ENCODE data around the gene AK3. TPM values are rescaled to one million over a fixed set of nuclear protein-coding genes. Genes with fewer than 3 reads are reported as not detected.

Gene AK3
- total and polyA plus RNA-seq, 9 of the 15 experiments (the other 6 are each of a cell fraction or from before 2014, with no cell fraction given) = 12.2 to 78.6 (median 41.8) TPM

DNA sequence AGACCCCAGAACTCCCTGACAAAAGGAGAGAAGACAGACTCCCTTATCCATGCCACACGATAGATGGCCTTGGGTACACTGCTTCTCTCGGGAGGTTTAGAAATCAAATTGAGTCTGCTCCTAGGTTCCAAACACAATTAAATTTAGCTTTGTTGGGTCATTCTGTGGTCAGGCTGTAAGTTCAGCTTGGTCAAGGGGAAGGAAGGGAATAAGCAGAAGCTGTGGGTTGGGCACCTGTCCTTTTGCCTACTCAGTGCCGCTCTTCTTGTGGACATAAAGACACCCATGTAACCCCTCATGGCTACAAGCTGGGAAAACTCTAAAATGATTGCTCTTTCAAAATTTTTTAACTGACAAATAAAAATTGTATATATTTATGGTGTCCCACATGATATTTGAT lies 19.1 kb upstream of the AK3 start (continued):
- TF ChIP-seq, protein P1, sequence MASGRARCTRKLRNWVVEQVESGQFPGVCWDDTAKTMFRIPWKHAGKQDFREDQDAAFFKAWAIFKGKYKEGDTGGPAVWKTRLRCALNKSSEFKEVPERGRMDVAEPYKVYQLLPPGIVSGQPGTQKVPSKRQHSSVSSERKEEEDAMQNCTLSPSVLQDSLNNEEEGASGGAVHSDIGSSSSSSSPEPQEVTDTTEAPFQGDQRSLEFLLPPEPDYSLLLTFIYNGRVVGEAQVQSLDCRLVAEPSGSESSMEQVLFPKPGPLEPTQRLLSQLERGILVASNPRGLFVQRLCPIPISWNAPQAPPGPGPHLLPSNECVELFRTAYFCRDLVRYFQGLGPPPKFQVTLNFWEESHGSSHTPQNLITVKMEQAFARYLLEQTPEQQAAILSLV (tag; IDR thresholded peaks at IDR 0.05) = no peak
- TF ChIP-seq PURB (CRISPR knock-in tag; IDR thresholded peaks at IDR 0.05; ENCODE audit: low read depth) = no peak
- no peak for TF ChIP-seq STAT5B (CRISPR knock-in tag; IDR thresholded peaks at IDR 0.05)
- TF ChIP-seq, protein P2, sequence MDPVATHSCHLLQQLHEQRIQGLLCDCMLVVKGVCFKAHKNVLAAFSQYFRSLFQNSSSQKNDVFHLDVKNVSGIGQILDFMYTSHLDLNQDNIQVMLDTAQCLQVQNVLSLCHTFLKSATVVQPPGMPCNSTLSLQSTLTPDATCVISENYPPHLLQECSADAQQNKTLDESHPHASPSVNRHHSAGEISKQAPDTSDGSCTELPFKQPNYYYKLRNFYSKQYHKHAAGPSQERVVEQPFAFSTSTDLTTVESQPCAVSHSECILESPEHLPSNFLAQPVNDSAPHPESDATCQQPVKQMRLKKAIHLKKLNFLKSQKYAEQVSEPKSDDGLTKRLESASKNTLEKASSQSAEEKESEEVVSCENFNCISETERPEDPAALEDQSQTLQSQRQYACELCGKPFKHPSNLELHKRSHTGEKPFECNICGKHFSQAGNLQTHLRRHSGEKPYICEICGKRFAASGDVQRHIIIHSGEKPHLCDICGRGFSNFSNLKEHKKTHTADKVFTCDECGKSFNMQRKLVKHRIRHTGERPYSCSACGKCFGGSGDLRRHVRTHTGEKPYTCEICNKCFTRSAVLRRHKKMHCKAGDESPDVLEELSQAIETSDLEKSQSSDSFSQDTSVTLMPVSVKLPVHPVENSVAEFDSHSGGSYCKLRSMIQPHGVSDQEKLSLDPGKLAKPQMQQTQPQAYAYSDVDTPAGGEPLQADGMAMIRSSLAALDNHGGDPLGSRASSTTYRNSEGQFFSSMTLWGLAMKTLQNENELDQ (CRISPR knock-in tag; IDR thresholded peaks at IDR 0.05; ENCODE audit: borderline replicate concordance) = no peak
- TF ChIP-seq NBN (IDR thresholded peaks at IDR 0.05; ENCODE audit: low read depth) = no peak
- TF ChIP-seq STAT5A (IDR thresholded peaks at IDR 0.05; ENCODE audit: borderline replicate concordance, low read length) = no peak
- TF ChIP-seq SAFB2 (IDR thresholded peaks at IDR 0.05; ENCODE audit: borderline replicate concordance, low read depth, low read length, severe bottlenecking) = no peak
- no peak for TF ChIP-seq KDM4B (IDR thresholded peaks at IDR 0.05; ENCODE audit: borderline replicate concordance in 2 of 2, low read depth in 1 of 2)
- TF ChIP-seq ESRRB (CRISPR knock-in tag; IDR thresholded peaks at IDR 0.05; ENCODE audit: borderline replicate concordance) = no peak
- TF ChIP-seq, protein P3, sequence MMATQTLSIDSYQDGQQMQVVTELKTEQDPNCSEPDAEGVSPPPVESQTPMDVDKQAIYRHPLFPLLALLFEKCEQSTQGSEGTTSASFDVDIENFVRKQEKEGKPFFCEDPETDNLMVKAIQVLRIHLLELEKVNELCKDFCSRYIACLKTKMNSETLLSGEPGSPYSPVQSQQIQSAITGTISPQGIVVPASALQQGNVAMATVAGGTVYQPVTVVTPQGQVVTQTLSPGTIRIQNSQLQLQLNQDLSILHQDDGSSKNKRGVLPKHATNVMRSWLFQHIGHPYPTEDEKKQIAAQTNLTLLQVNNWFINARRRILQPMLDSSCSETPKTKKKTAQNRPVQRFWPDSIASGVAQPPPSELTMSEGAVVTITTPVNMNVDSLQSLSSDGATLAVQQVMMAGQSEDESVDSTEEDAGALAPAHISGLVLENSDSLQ (IDR thresholded peaks at IDR 0.05) = no peak
- TF ChIP-seq ARHGAP35 (IDR thresholded peaks at IDR 0.05; ENCODE audit: partially characterized antibody) = no peak

Data from K562 (cell line).